Mesothelial cell of epicardium (in vitro differentiated cells): ENCODE data around the gene PIP5K1C. TPM values are rescaled to one million over a fixed set of nuclear protein-coding genes. Genes with fewer than 3 reads are reported as not detected.

Experiments
- DNase-seq, 2 experiments: peaks; one replicate each; pipeline ENCODE4 v3.0.0; 2021; ENCODE audit warnings: low spot score in 2 of 2; ENCODE audit not compliant: unreplicated experiment in 2 of 2
- H3K27ac Mint-ChIP-seq: 2 replicates; pipeline ENCODE4 v1.8.0; 2021; ENCODE audit warnings: mixed read lengths
- H3K27me3 Mint-ChIP-seq: 2 replicates; pipeline ENCODE4 v1.8.0; 2021; ENCODE audit warnings: low read depth, mixed read lengths
- H3K36me3 Mint-ChIP-seq: 2 replicates; pipeline ENCODE4 v1.8.0; 2021; ENCODE audit warnings: mixed read lengths
- H3K4me1 Mint-ChIP-seq: 2 replicates; pipeline ENCODE4 v1.8.0; 2021; ENCODE audit warnings: mixed read lengths
- H3K4me3 Mint-ChIP-seq: 2 replicates; pipeline ENCODE4 v1.8.0; 2021; ENCODE audit warnings: mild to moderate bottlenecking, moderate library complexity, mixed read lengths
- H3K9me3 Mint-ChIP-seq: 2 replicates; pipeline ENCODE4 v1.8.0; 2021; ENCODE audit warnings: mixed read lengths
- total RNA-seq: library from RNA; stranded (reverse); gene quantifications from 3 replicates; pipeline ENCODE4 v1.2.1, GENCODE V29; 2021
- TF ChIP-seq, protein P1 (sequence below): fragments of 200-600 bp; sonication (generic); IDR thresholded peaks from one replicate; pipeline ENCODE4 v1.5.0; 2021; ENCODE audit warnings: antibody characterized with exemption; ENCODE audit not compliant: unreplicated experiment

The PIP5K1C gene
- total RNA-seq, 1 donor from 2014 or later: 45.7 TPM

DNA sequence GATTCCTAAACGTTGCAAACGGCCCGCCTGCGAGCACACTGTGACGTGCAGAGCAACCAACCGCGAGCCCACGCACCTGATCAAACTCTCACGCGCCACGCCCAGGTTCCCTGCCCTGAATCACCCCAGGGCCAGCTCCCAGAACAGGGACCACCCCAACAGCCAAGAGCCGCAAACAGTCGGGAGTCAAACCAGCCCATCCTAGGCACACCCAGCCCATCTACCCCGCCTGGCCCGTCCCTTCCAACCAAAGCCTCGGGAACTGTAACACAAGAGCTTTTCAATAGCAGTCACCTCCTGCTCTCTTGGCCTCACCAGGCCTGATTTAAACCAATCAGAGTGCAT lies 8.9 kb downstream of the PIP5K1C start:
- H3K27ac Mint-ChIP-seq: no peak overlapping the region
- no peak overlapping the region for H3K4me3 Mint-ChIP-seq
- peaks cover 23% of the 10 kb centered on the region for H3K36me3 Mint-ChIP-seq
- H3K4me1 Mint-ChIP-seq: peaks cover 5% of the 10 kb centered on the region
- TF ChIP-seq, protein P1, sequence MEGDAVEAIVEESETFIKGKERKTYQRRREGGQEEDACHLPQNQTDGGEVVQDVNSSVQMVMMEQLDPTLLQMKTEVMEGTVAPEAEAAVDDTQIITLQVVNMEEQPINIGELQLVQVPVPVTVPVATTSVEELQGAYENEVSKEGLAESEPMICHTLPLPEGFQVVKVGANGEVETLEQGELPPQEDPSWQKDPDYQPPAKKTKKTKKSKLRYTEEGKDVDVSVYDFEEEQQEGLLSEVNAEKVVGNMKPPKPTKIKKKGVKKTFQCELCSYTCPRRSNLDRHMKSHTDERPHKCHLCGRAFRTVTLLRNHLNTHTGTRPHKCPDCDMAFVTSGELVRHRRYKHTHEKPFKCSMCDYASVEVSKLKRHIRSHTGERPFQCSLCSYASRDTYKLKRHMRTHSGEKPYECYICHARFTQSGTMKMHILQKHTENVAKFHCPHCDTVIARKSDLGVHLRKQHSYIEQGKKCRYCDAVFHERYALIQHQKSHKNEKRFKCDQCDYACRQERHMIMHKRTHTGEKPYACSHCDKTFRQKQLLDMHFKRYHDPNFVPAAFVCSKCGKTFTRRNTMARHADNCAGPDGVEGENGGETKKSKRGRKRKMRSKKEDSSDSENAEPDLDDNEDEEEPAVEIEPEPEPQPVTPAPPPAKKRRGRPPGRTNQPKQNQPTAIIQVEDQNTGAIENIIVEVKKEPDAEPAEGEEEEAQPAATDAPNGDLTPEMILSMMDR: no peak
- no peaks in the 10 kb centered on the region for H3K27me3 Mint-ChIP-seq
- DNase-seq: no peak
- H3K9me3 Mint-ChIP-seq: peaks cover 5% of the 10 kb centered on the region

DNA sequence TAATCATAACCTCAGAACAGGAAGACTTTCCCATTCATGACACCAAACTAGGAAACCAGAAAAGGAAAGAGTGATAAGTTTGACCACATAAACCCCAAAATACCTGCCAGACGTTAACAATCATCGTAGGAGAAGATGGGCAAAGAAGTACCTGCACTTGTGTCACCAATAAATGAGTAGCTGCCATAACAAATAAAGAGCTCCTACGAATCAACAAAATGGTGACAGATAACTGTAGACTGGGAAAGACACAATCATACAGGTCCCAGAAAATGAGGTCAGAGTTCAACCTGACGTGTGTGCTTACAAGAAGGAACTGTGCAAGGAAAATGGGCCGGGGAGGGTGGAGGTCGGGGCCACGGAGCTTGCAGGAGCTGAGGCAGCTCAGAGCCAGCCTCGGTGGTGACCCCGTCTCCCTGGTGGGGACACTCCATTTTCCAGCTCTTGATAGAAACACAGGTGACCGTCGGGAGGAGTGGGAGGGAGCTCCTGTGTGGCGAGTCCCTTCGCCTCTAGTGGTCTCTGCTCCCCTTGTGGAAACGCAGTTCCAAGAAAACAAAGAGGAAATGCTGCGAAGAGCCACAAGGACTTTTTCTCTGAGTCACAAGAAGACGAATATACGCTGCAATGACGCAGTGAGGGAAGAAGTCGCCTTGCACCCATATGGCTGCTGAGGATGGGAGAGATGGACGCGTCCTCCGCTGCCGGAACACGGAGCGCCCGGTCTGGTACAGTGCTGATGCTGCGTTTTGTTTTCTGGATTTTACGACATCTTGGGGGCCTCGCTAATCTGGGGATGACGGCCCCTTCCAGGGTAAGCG lies 9.5 kb downstream of the PIP5K1C start:
- Mint-ChIP-seq H3K9me3 (peaks cover 5% of the 10 kb centered on the region), H3K36me3 (peaks cover 23% of the 10 kb centered on the region), H3K27ac (no peak overlapping the region), H3K27me3 (no peaks in the 10 kb centered on the region), H3K4me3 (no peak overlapping the region), H3K4me1 (peaks cover 5% of the 10 kb centered on the region)
- TF ChIP-seq, protein P1: no peak
- DNase-seq: no peak

DNA sequence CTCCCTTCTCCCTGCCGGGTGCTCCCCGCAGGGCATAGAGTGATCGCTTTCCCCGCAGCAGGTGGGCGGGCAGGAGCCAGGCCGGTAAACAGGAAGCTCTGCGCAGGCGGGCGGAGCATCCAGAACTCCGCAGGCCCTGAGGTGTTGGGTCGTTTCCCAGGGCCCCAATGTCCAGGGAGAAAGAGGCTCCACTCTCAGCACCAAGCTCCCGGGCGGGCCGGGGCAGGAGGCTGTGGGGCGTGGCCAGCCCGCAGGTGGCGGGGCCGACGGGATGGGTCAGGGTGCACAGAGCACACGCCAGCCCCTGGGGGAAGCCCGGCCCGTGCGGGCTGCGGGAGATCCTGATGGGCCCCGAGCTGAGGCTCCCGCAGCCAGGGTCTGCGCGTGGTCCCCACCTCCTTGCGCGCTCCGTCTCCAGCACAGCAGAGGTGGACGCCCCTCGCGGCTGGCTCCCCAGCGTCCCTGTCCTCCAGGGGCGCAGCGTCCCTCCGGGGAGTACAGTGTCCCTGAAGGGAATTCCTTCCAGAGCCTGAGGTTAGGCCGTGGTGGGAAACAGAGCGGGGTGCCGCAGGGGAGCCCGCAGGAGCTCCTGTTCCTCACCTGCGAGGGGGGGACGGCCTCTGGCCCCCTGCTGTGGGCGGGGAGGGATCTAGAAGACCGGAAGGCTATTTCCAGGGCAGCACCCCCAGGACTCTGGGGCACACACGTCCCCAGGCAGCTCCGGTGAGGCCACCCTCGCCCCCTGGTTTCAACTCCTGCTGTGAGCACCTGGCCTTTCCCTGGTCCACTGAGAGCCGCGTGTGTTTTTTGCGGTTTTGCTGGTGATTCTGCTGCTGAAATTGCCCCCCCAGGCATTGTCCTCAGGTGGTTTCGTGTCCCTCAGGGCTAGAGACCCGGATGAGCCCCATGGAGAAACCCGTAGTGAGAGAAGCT lies 12.2 kb downstream of the PIP5K1C start:
- Mint-ChIP-seq H3K27me3 (no peaks in the 10 kb centered on the region), H3K4me3 (peak overlapping the region; percentile 36), H3K4me1 (peaks cover 13% of the 10 kb centered on the region), H3K36me3 (peaks cover 36% of the 10 kb centered on the region), H3K27ac (peak overlapping the region; percentile 53), H3K9me3 (peaks cover 5% of the 10 kb centered on the region)
- DNase-seq: no peak
- TF ChIP-seq, protein P1: no peak

DNA sequence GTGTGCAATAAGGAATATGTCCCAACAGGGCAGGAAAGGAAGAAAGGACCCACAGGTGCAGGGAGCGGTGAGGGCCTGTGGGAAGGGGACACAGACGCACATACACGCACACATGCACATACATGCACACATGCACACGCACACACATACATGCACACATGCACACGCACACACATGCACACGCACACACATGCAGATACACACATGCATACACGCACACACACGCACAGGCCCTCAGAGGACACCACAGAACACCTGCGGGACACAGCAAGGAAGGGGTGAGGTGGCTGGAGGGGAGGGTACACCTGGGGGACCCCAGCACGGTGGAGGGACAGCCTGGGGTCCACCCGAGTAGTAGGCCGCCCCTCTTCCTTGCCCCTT lies 12.9 kb downstream of the PIP5K1C start:
- DNase-seq: no peak
- Mint-ChIP-seq H3K36me3 (peaks cover 33% of the 10 kb centered on the region), H3K9me3 (peaks cover 5% of the 10 kb centered on the region), H3K4me1 (peaks cover 15% of the 10 kb centered on the region), H3K27ac (no peak overlapping the region), H3K27me3 (no peaks in the 10 kb centered on the region), H3K4me3 (peak overlapping the region; percentile 57)
- TF ChIP-seq, protein P1: no peak

DNA sequence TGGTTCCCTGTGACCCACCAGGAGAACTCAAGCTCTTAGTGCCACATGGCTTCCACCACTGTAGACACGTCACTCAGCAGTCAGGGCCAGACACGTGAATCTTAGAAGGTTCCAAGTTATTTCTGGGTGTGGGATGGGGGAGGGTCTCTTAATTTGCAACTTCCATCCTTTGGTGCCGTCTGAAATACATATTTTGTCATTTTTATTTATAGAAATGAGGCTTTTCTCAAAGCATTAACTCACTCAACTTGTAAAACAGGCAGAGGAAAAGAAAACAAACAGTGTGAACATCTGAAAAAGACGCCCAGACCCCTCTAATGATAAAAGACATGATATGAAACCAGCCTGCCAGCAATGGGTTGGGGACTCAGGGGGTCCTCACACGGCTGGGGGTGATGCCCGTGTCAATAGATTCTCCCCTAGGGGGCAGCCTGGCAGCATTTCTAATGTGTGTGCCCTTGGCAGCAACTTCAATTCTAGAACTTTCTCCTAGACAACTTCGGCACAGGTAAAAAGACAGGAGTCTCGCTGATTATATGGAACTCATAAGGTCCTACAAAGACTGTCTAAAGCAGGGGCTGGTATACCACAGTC lies 15.4 kb downstream of the PIP5K1C start:
- Mint-ChIP-seq H3K36me3 (peaks cover 18% of the 10 kb centered on the region), H3K4me1 (peaks cover 15% of the 10 kb centered on the region), H3K4me3 (no peak overlapping the region), H3K27me3 (no peaks in the 10 kb centered on the region), H3K9me3 (no peaks in the 10 kb centered on the region), H3K27ac (no peak overlapping the region)
- DNase-seq: no peak
- TF ChIP-seq, protein P1: no peak
